Muscle of back (tissue), 13 donors: ENCODE data around the gene FAT1. TPM values are rescaled to one million over a fixed set of nuclear protein-coding genes. Genes with fewer than 3 reads are reported as not detected.
"Not testable (repeated sequence)": the region's sequence is repeated elsewhere in the genome, so short reads cannot be mapped to it uniquely, and the experiment has no call there.

Experiments used
- DNase-seq, 3 donors: peaks; one replicate each; pipeline versions ENCODE4 v3.0.0 to v3.0.0-alpha.2; 2013
- long read RNA-seq, 9 donors: transcript quantifications; one replicate each; lab custom pipeline, GENCODE V29; 2026
- polyA plus RNA-seq, 10 donors: library from polyadenylated mRNA; unstranded; fragments of 120-200 nt; gene quantifications; one replicate each; pipeline ENCODE4 v1.2.1, GENCODE V29; 2013; ENCODE audit not compliant: insufficient read length in 10 of 10

The FAT1 gene, protein sequence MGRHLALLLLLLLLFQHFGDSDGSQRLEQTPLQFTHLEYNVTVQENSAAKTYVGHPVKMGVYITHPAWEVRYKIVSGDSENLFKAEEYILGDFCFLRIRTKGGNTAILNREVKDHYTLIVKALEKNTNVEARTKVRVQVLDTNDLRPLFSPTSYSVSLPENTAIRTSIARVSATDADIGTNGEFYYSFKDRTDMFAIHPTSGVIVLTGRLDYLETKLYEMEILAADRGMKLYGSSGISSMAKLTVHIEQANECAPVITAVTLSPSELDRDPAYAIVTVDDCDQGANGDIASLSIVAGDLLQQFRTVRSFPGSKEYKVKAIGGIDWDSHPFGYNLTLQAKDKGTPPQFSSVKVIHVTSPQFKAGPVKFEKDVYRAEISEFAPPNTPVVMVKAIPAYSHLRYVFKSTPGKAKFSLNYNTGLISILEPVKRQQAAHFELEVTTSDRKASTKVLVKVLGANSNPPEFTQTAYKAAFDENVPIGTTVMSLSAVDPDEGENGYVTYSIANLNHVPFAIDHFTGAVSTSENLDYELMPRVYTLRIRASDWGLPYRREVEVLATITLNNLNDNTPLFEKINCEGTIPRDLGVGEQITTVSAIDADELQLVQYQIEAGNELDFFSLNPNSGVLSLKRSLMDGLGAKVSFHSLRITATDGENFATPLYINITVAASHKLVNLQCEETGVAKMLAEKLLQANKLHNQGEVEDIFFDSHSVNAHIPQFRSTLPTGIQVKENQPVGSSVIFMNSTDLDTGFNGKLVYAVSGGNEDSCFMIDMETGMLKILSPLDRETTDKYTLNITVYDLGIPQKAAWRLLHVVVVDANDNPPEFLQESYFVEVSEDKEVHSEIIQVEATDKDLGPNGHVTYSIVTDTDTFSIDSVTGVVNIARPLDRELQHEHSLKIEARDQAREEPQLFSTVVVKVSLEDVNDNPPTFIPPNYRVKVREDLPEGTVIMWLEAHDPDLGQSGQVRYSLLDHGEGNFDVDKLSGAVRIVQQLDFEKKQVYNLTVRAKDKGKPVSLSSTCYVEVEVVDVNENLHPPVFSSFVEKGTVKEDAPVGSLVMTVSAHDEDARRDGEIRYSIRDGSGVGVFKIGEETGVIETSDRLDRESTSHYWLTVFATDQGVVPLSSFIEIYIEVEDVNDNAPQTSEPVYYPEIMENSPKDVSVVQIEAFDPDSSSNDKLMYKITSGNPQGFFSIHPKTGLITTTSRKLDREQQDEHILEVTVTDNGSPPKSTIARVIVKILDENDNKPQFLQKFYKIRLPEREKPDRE (N-terminal part only)
- polyA plus RNA-seq = 100 to 1,000 TPM in 5 of 10 donors, 10 to 100 TPM in 5; 70.6 to 132 (median 103) TPM
- long read RNA-seq, donor 1, transcript FAT1-211 (4 exons, 1,305 nt) = major isoform, 5 of 8 reads
- long read RNA-seq, donor 1, partial matches to known transcripts = 0 of 8 reads
- long read RNA-seq, donor 1, other reads (novel, unspliced or antisense) = 0 of 8 reads
- long read RNA-seq, donor 2, partial matches to known transcripts = 0 of 6 reads
- long read RNA-seq, donor 2, other reads (novel, unspliced or antisense) = 0 of 6 reads
- long read RNA-seq, donor 3 = 0 reads
- long read RNA-seq, donor 4, partial matches to known transcripts = 0 of 3 reads
- long read RNA-seq, donor 4, other reads (novel, unspliced or antisense) = 0 of 3 reads
- long read RNA-seq, donor 5, partial matches to known transcripts = 14 of 22 reads
- long read RNA-seq, donor 5, other reads (novel, unspliced or antisense) = 0 of 22 reads
- long read RNA-seq, donor 6, partial matches to known transcripts = 0 of 5 reads
- long read RNA-seq, donor 6, other reads (novel, unspliced or antisense) = 0 of 5 reads
- long read RNA-seq, donor 7, partial matches to known transcripts = 0 of 7 reads
- long read RNA-seq, donor 7, other reads (novel, unspliced or antisense) = 0 of 7 reads
- long read RNA-seq, donor 8, transcript FAT1-202 (3 exons, 2,224 nt) = major isoform, 5 of 10 reads
- long read RNA-seq, donor 8, partial matches to known transcripts = 0 of 10 reads
- long read RNA-seq, donor 8, other reads (novel, unspliced or antisense) = 0 of 10 reads
- long read RNA-seq, donor 9, partial matches to known transcripts = 0 of 2 reads
- long read RNA-seq, donor 9, other reads (novel, unspliced or antisense) = 0 of 2 reads

DNA sequence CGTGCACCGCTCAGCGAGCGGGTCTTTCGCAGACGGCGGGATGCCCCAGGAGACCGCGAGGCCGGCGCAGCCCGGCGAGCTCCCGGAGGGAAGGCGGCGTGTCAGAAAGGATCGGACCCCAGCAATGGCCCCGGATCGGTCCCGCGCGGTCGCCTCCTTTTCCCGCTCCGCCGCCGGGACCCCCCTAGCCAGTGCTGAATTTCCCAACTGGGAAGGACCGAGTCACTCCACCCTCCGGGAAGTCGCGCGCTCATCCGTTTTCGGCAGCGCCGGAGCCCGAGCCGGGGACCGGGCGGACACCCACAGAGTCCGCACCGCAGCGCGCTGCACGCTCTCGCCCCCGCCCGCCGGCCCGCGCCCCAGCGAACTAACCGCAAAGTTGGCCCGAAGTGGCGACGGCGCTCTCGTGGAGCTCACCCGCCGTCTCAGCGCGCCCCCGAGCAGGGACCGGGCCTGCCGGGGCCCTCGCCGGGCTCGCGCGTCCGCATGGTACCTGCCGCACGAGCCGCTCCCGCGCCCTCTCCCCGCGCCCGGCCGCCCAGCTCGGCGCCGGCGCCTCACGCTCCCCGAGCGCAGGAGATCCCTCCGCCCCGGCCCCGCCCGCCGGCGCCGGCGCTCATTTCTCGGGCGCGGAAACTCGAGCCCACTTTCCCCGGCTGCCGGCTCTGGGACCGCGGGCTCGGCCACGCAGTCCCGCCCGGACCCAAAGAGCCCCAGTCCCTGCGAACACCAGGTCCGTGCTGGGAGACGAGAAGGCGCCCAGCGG, at the start of gene FAT1:
TSS of gene FAT1 (minus strand) at position 565 of the 766 bp plus-strand sequence. CDS start 14,029 bp downstream, outside the sequence.
- peak; percentile 84 to 96 (median 90) for DNase-seq

DNA sequence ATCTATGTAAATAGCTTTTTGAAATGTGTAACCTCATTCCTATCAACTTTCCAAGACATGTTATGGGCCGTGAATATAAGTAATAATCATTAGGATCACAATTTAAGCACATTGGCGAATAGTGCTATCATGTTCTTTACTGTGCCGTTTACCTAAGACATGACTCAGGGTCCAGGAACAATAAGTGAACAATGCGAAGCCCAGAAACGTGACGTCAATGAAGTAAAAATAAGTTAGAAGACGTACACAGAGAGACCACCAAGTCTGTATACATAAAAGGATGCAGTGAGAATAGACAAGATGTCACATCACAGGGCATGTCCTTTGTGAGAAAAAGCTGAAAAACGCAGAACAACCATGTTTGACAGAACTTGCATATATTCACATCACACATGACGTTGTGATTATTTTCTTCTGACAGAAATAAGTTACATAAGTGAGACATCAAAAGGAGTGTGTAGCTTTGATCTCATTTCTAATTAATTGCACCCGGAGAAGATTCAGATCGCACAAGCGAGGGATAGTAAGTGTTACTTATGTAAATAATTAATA, 49.4 kb upstream of the FAT1 start:
- DNase-seq = no peak

DNA sequence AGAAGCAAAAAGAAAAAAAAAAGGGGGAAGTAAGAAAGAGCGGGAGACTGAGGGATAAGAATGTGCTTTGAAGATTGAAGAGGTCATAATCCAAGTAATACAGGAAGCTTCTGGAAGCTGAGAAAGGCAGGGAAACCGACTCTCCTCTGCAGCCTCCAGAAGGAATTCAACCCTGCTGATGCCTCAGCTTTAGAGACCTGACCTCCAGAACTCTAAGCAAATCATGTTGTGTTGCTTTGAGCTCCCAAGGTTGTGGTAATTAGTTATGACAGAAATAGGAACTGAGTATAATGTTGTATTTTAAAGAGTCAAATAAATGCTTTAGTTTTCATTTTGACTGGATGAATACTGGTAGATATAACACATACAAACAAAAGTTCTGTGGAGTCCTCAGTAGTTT, 48.0 kb upstream of the FAT1 start:
- no peak for DNase-seq

DNA sequence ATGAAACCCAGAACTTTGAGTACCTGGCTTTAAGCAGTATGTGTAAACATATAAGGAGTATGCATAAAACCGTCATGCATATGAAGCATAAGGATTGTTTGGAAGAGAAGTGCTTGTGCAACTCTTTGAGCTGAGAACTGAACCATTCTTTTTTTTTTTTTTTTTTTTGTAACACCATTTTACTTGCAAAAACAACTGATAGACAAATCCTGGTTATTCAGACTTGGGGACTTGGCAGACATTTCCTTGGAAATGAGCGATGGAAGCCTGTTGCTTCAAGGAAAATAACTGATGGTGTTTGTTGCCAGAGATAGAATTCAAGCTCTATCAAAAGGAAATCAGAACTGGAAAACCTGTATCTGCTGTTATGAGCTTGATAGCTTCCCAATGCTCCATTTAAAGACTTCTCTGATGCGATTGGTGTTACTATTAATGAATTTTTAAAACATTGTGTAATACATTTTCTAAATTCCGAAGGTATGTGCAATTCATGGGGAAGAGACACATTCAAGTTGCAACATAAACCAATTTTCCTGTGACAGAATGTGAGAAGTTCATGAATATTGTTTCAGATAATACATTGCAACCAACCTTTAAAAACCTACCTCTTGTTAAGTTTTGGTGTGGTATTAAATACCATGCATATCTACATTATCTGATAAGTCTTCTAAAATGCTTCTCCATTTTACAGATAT, 47.0 kb upstream of the FAT1 start:
- peak in 1 of 3 donors; percentile 56 for DNase-seq

DNA sequence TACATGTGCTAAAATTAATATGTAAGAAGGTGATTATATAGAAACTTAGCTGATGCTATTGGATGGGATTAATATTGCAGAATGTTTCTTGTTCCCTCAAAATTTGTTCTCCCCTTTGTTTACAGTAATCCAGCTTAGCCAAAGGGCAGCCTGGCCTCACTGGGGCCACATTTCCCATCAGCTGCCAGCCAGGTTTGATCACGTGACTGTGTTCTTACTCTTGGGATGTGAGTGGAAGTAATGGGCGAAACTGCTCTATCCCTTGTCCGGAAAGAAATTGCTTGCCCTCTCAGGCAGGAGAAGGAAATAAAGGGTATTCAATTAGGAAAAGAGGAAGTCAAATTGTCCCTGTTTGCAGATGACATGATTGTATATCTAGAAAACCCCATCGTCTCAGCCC, 44.1 kb upstream of the FAT1 start:
- DNase-seq = no peak

DNA sequence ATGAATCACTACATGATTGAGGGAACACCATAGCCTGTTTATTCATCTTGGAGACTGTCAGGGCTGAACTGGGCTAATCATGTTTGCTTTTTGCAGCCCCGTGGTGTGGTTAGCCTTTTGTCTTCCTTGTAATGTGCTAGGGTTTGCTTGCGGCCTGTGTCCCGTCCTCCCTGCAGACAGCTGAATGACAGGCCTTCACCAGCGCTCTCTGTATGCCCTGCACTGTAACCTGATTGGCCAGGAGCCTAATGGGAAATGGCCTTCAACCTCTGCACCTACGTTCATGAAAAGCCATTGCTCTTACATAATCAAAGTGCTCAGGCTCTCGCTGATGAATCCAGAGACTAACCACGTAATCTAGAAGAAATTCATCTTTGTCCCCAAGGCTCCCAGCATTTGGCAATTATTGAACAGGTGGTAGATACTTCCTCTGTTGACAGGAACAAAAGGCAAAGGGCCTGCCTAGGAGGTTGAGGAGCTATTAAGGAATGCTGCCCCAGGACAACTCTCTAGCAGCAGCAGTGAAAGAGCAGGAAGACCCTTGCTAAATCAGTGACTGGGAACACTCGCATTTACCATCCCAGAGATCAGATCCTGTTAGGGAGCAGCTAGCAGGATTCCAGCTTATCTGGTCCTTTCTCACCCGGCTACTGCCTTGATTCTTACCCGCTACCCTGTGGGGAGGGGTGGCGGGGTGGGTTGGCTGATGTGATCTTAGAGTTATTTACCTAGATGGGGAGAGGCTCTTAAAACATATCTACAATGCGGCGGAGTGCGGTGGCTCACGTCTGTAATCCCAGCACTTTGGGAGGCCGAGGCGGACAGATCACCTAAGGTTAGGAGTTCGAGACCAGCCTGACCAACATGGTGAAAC, 42.3 kb upstream of the FAT1 start:
- DNase-seq = no peak

DNA sequence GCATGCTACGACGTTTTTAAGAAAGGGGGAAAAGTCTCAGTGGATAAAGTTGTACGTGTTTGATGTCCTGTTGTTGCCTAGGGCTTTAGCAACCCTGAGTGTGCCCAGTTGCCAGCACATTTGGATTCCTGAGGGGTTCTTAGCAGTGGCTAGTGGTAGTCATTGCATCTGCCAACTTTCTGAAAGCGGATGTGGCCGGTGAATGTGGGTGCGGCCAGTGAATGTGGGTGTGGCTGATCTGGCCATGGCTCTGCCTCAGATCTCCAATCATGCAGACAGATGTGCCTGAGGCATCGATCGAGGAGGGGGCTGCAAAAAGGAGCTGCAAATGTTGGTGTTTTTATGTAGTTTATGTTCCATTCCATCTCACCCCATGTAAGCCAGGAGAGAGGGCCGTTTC, 41.5 kb upstream of the FAT1 start:
- DNase-seq = peak in 1 of 3 donors; percentile 20

DNA sequence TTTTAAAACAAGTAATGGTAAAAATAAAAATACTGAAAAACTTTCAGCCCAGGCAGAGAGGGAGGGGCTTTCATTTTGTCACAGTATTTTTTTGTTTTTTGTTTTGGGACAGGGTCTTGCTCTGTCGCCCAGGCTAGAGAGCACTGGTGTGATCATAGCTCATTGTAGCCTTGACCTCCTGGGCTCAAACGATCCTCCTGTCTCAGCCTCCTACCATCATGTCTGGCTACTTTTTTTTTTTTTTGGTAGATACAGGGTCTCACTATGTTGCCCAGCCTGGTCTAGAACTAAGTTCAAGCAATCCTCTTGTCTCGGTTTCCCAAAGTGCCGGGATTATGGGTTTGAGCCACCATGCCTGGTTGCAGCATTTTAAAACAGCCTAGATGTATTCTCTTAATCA, 40.8 kb upstream of the FAT1 start:
- no peak for DNase-seq

DNA sequence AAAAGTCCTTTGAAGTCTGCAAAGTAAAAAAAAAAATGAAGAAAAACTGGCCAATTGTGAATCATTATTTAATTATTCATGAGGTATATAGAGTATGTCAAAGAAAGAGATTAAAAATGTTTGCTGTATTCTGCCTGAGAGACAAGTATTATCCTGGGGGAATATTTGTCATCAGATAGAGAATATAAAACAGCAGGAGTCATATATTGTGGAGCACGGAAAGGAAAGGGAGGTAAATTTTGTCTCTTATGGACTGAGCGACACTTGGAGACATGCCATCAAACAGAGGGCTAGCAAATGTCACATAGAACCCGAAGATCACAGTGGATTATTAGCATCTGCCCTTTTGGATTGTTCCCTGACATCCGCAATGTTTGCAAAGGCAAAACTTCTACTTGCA, 39.2 kb upstream of the FAT1 start:
- DNase-seq = no peak

DNA sequence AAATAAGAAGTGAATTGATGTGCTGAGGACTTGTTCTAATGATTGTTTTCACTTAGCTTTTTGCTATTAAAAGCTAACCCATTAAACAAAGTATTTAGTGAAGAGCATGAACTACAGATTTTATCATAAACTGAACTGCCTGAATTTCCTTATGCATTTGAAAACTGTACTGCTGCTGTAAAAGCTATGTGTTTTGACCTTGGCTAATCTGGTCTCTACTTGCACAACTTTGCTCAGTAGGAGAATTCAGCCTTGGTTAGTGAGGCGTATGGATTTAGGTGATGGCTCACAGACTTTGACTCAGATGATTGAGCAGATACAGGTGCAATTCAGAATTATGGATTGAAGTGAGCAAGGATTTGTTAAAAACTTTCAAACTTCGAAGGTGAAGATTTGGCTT, 38.7 kb upstream of the FAT1 start:
- DNase-seq = no peak

DNA sequence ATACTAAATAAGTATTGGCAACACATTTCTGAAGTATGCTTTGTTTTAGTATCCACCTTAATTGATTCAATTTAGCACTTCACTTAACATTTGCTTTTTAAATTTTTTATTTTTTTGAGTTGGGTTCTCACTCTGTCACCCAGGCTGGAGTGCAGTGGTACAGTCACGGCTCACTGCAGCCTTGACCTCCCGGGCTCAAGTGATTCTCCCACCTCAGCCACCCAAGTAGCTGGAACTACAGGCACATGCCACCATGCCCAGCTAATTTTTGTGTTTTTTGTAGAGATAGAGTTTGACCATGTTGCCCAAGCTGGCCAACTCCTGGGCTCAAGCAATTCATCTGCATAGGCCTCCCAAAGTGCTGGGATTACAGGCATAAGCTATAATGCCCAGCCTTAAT, 38.3 kb upstream of the FAT1 start:
- DNase-seq = not testable (repeated sequence)

DNA sequence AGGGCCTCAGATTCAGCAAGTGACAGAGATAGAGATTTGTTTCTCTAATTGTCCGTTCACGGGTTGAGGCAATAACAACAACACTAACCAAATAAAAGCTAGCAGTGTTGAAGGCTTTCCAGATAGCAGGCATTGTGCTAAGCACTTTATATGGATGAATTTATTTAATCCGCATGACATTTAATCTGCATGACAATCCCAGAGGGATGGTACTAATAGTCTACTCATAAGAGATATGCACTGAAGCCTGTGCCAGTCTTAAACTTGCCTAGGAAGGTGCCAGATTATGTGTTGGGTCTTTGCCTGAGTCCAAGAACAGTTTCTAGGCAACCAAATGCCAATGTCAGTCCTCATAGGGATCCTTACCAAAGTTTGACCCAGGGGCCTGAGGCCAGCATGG, 37.7 kb upstream of the FAT1 start:
- DNase-seq = peak in 1 of 3 donors; percentile 43

DNA sequence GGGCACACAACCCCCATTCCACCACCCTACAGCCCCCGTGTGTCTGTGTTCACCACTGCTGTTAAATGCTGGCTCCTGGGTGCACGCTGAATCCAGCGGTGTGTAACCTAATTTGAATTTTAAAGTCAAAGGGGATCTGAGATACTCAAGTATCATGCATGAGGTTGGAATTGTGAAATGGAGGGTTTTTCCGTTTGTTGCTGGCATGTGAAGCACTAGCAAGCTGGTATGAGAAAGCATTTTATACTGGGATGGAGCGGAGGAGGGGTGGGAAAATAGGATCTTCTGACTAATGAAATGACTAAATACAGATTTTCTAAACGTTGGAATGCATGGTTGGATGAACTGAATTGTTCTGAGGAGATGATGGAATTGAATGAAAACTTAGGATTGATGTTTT, 36.9 kb upstream of the FAT1 start:
- peak in 1 of 3 donors; percentile 72 for DNase-seq

DNA sequence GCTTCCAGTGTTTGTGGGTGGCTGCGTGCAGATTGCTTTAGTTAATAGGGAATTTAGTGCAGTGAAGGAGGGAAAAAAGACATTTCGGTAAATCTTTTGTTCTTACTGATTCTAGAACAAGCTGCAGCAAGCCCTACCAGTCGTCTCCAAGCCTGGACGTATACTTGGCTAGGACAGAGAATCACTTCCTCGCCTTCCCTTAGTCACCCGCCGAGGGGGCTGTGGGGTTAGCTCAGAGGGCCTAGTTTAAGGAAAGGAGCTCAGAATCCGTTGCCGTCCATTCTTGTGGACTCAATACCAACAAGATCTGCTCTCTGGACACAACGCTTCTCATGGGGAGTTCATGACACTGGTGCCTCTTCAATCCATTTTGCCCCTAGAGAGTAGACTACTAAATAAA, 36.3 kb upstream of the FAT1 start:
- DNase-seq = no peak

DNA sequence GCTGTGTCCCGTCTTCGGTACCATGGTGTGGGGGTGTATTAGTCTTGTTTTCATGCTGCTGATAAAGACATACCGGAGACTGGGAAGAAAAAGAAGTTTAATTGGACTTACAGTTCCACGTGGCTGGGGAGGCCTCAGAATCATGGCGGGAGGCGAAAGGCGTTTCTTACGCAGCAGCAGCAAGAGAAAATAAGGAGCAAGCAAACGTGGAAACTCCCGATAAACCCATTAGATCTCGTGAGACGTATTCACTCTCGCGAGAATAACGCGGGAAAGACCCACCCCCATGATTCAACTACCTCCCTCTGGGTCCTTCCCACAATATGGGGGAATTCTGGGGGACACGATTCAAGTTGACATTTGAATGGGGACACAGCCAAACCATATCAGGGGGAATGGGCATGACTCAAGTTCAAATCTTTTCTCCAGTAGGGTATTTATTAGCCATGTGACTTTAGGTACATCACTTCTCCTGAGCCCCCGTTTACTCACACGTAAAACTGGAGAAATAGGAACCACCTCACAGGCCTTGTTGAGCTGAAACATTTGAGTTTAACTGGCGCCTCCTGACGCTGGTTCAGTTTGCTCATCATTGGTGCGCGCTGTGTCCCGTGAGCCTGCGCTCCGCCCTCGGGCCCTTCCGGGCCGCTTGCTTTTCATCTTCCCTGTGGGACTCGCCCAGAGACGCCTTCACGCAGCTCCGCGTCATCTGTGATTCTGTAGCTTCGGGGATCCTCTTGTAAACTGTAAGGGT, 35.5 kb upstream of the FAT1 start:
- DNase-seq = no peak

DNA sequence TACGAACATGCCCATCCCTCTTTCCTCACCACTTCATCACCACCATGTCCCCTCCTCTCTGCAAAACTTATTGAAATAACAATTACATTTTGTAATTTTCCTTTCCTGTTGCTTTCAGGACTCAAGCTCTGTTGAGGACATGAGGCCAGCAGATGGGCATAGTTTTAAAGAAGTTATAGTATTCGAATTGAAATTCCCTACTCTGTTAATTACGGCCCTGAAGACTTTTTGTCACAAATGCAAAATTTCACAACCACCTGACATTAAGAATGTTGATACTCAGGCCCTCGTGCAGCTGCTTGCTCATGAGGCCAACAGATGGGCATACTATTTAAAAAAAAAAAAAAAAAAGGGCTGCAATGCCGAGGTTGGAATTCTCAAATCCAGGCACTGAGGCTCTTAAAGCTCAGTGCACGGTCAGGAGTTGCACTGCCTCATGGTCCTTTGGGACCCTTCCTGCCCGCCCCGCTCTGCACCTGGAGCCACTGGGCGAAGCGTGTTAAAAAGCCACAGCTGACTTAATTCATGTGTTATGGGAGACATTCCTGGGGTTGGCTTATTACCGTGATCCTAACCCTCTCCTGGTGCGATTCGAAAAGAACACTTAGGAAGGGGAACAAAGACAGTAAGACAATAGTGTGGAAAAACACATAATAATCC, 34.2 kb upstream of the FAT1 start:
- peak in 1 of 3 donors; percentile 45 for DNase-seq
